Measurements from ENCODE around the gene TATDN2. TPM values are rescaled to one million over a fixed set of nuclear protein-coding genes. Genes with fewer than 3 reads are reported as not detected.

Gene TATDN2
- total RNA-seq, 4 donors from 2014 or later, result 22.1 to 33.7 (median 26.3) TPM

DNA sequence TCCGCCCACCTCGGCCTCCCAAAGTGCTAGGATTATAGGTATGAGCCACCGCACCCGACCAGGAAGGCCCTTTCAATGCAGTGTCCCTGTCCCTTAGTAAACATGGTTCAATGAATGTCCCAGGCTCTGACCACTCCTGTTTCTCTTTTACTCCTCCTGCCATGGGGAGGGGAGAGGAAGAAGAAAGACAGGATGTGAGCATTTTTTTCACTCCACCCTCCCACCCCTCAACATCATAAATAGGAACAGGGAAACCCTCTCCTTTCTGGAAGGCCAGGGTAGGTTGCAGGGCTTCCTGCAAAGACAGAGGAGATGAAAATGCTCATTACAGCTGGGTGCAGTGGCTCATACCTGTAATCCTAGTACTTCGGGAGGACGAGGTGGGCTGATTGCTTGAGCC lies 7.5 kb upstream of the TATDN2 start:
- H3K27ac ChIP-seq, result no peak overlapping the region
- peaks cover 6% of the 10 kb centered on the region for H3K9me3 ChIP-seq
- 89% methylated on average over 6 of the region's 6 CpGs for WGBS
- H3K4me1 ChIP-seq, result no peaks in the 10 kb centered on the region
- no peaks in the 10 kb centered on the region for H3K27me3 ChIP-seq
- peaks cover 7% of the 10 kb centered on the region for H3K36me3 ChIP-seq
- TF ChIP-seq, protein P1, sequence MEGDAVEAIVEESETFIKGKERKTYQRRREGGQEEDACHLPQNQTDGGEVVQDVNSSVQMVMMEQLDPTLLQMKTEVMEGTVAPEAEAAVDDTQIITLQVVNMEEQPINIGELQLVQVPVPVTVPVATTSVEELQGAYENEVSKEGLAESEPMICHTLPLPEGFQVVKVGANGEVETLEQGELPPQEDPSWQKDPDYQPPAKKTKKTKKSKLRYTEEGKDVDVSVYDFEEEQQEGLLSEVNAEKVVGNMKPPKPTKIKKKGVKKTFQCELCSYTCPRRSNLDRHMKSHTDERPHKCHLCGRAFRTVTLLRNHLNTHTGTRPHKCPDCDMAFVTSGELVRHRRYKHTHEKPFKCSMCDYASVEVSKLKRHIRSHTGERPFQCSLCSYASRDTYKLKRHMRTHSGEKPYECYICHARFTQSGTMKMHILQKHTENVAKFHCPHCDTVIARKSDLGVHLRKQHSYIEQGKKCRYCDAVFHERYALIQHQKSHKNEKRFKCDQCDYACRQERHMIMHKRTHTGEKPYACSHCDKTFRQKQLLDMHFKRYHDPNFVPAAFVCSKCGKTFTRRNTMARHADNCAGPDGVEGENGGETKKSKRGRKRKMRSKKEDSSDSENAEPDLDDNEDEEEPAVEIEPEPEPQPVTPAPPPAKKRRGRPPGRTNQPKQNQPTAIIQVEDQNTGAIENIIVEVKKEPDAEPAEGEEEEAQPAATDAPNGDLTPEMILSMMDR (IDR thresholded peaks at IDR 0.05), result no peak
- no peak overlapping the region for H3K4me3 ChIP-seq
- DNase-seq (ENCODE audit: low spot score in 2 of 2), result no peak

DNA sequence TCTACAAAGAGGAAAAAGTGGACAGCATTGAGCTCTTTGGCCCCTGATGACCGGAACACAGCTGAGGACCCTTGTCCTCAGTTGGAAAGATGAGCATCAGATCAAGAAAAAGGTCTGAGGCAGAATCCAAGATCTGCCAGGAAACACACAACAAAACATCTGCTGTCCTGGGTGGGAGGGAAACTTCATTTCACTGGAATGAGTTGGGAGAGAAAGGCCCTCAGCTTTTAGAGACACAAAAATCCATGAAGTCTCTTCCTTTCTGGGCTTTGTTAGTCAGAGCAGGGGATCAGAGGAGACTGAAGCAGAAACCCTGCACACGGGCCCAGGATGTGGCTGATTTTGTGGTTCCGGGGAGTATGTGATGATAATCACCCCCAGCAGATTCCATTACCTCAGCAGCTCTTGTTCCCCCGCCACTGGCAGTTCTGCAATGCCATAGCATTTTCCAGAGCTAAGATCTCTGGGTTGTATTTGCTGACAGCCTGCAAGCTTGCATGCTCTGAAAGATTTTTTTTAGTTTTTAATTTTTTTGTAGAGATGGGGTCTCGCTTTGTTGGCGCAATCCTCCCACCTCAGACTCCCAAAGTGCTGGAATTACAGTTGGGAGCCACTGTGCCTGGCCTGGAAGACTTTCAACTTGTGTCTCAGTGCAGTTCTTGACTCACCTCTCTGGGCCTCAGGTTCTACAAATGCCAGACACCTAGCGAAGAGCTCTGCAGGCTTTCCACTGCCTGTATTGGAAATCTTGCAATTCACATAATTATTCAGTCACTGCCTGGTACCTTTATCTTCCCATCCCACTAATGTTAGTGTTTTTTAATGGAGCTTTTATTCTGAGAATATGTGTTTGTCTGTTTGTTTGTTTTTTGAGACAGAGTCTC lies 5.8 kb upstream of the TATDN2 start:
- DNase-seq (ENCODE audit: low spot score in 2 of 2), result no peak
- peaks cover 4% of the 10 kb centered on the region for H3K36me3 ChIP-seq

GRCh38 chr3:10244009-10244408 lies 4.2 kb upstream of the TATDN2 start:
- no peaks in the 10 kb centered on the region for H3K27me3 ChIP-seq
- H3K4me1 ChIP-seq, result peaks cover 9% of the 10 kb centered on the region
- WGBS, result 65% methylated on average over 3 of the region's 3 CpGs
- TF ChIP-seq EP300 (IDR thresholded peaks at IDR 0.05) (no peak), POLR2A (IDR thresholded peaks at IDR 0.05) (no peak), POLR2AphosphoS5 (IDR thresholded peaks at IDR 0.05) (no peak)
- TF ChIP-seq, protein P1 (IDR thresholded peaks at IDR 0.05), result no peak
- peaks cover 6% of the 10 kb centered on the region for H3K9me3 ChIP-seq
- H3K4me3 ChIP-seq, result no peak overlapping the region
- no peak overlapping the region for H3K27ac ChIP-seq
- DNase-seq (ENCODE audit: low spot score in 2 of 2), result no peak
- H3K36me3 ChIP-seq, result peaks cover 4% of the 10 kb centered on the region

More for the DNA sequence above, 5.8 kb upstream of the TATDN2 start:
- H3K4me3 ChIP-seq, result no peak overlapping the region
- no peaks in the 10 kb centered on the region for H3K27me3 ChIP-seq
- TF ChIP-seq, protein P1 (IDR thresholded peaks at IDR 0.05), result no peak
- TF ChIP-seq EP300 (IDR thresholded peaks at IDR 0.05) (no peak), POLR2A (IDR thresholded peaks at IDR 0.05) (no peak), POLR2AphosphoS5 (IDR thresholded peaks at IDR 0.05) (no peak)
- H3K9me3 ChIP-seq, result peaks cover 6% of the 10 kb centered on the region
- H3K4me1 ChIP-seq, result peaks cover under 1% of the 10 kb centered on the region
- no peak overlapping the region for H3K27ac ChIP-seq
- 65% methylated on average over 7 of the region's 7 CpGs for WGBS

GRCh38 chr3:10245081-10245712 lies 3.1 kb upstream of the TATDN2 start:
- peaks cover 6% of the 10 kb centered on the region for H3K9me3 ChIP-seq
- TF ChIP-seq POLR2AphosphoS5 (IDR thresholded peaks at IDR 0.05) (no peak), EP300 (IDR thresholded peaks at IDR 0.05) (no peak), POLR2A (IDR thresholded peaks at IDR 0.05) (no peak)
- TF ChIP-seq, protein P1 (IDR thresholded peaks at IDR 0.05), result no peak
- peaks cover 21% of the 10 kb centered on the region for H3K4me1 ChIP-seq
- H3K36me3 ChIP-seq, result peaks cover 4% of the 10 kb centered on the region
- no peak overlapping the region for H3K4me3 ChIP-seq
- no peaks in the 10 kb centered on the region for H3K27me3 ChIP-seq
- peak in 1 of 2 donors; percentile 5 for DNase-seq (ENCODE audit: low spot score in 2 of 2)
- no peak overlapping the region for H3K27ac ChIP-seq
- WGBS, result 90% methylated on average over 6 of the region's 6 CpGs

DNA sequence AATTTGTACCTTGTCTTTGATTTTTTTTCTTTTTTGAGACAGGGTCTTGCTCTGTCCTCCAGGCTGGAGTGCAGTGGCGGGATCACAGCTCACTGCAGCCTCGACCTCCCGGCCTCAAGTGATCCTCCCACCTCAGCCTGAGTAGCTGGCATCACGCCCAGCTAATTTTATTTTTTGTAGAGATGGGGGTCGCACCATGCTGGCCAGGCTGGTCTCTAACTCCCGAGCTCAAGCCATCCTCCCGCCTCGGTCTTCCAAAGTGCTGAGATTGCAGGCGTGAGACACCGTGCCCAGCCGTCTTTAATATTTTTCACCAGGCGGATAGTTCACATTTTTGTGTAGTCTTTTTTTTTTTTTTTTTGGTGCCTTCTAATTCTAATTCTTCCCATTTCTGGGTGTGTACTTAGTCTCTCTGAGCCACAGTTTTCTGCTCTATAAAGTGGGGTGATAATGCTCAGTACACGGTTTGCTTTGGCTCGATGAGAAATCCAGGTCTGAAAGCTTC lies 528 bp upstream of the TATDN2 start:
- peak overlapping the region; percentile 95 for H3K27ac ChIP-seq
- DNase-seq (ENCODE audit: low spot score in 2 of 2), result peak in 1 of 2 donors; percentile 61
- TF ChIP-seq POLR2AphosphoS5 (IDR thresholded peaks at IDR 0.05), result no peak
- H3K9me3 ChIP-seq, result peaks cover 6% of the 10 kb centered on the region
- no peaks in the 10 kb centered on the region for H3K27me3 ChIP-seq
- 35% methylated on average over 14 of the region's 14 CpGs for WGBS
- H3K4me1 ChIP-seq, result peaks cover 32% of the 10 kb centered on the region
- peaks cover 6% of the 10 kb centered on the region for H3K36me3 ChIP-seq
- peak overlapping the region; percentile 97 for H3K4me3 ChIP-seq
